Neural cell (in vitro differentiated cells): ENCODE results near the gene ATP2C1. TPM values are rescaled to one million over a fixed set of nuclear protein-coding genes. Genes with fewer than 3 reads are reported as not detected.

ENCODE experiments used
- H2AFZ ChIP-seq: fragments of 200-600, 300-800 bp; sonication (generic), shearing (Covaris generic); 2 replicates; pipeline ENCODE4 v1.6.0; 2014; ENCODE audit warnings: low read depth, mild to moderate bottlenecking, antibody characterized with exemption, low read length, moderate library complexity
- H3F3A ChIP-seq: fragments of 200-600 bp; shearing (Covaris generic); 2 replicates; pipeline ENCODE4 v1.6.1; 2016; ENCODE audit warnings: mild to moderate bottlenecking, moderate library complexity, mixed read lengths, antibody characterized with exemption, low read length; ENCODE audit not compliant: insufficient read depth, poor library complexity, severe bottlenecking
- H3K27ac ChIP-seq: fragments of 200-600, 300-800 bp; sonication (generic), shearing (Covaris generic); 2 replicates; pipeline ENCODE4 v1.5.1; 2014; ENCODE audit warnings: mild to moderate bottlenecking, low read length, moderate library complexity
- H3K27me3 ChIP-seq: fragments of 300-800, 200-600 bp; sonication (generic), shearing (Covaris generic); 2 replicates; pipeline ENCODE4 v1.6.0; 2014; ENCODE audit warnings: mild to moderate bottlenecking, low read depth, low read length, moderate library complexity; ENCODE audit not compliant: insufficient read depth
- H3K36me3 ChIP-seq: fragments of 300-800, 200-600 bp; sonication (generic), shearing (Covaris generic); 2 replicates; pipeline ENCODE4 v1.5.1; 2014; ENCODE audit warnings: mild to moderate bottlenecking, antibody characterized with exemption, low read length, moderate library complexity; ENCODE audit not compliant: insufficient read depth
- H3K4me2 ChIP-seq: fragments of 300-800, 200-600 bp; sonication (generic), shearing (Covaris generic); 2 replicates; pipeline ENCODE4 v1.6.0; 2014; ENCODE audit warnings: mild to moderate bottlenecking, low read length
- H3K4me3 ChIP-seq: fragments of 300-800, 200-600 bp; sonication (generic), shearing (Covaris generic); 2 replicates; pipeline ENCODE4 v1.5.1; 2014; ENCODE audit warnings: mild to moderate bottlenecking, low read length, moderate library complexity
- H3K79me2 ChIP-seq: fragments of 200-600 bp; shearing (Covaris generic); replicated peaks from 2 replicates; pipeline ENCODE4 v1.6.0; 2014; ENCODE audit warnings: mild to moderate bottlenecking, low read length, moderate library complexity; ENCODE audit not compliant: insufficient read depth
- H3K9ac ChIP-seq: fragments of 300-800, 200-600 bp; sonication (generic), shearing (Covaris generic); 2 replicates; pipeline ENCODE4 v1.6.1; 2016; ENCODE audit warnings: mild to moderate bottlenecking, low read length, mixed read lengths
- H3K9me2 ChIP-seq: fragments of 200-600 bp; shearing (Covaris generic); 2 replicates; pipeline ENCODE4 v1.6.1; 2016; ENCODE audit warnings: mild to moderate bottlenecking, low read length, mixed read lengths; ENCODE audit not compliant: insufficient read depth
- H3K9me3 ChIP-seq: fragments of 200-600, 300-800 bp; sonication (generic), shearing (Covaris generic); 2 replicates; pipeline ENCODE4 v1.6.1; 2016; ENCODE audit warnings: mild to moderate bottlenecking, mixed run types, low read length, moderate library complexity, mixed read lengths
- H4K20me1 ChIP-seq: fragments of 200-600 bp; shearing (Covaris generic); 2 replicates; pipeline ENCODE4 v1.6.1; 2016; ENCODE audit warnings: mild to moderate bottlenecking, mixed run types; ENCODE audit not compliant: insufficient read depth
- CTCF ChIP-seq: fragments of 450-650 bp; IDR thresholded peaks from 2 replicates; pipeline ENCODE4 v1.5.1; 2014; ENCODE audit warnings: antibody characterized with exemption, mild to moderate bottlenecking, moderate library complexity; ENCODE audit not compliant: poor library complexity, severe bottlenecking
- EP300 ChIP-seq: fragments of 450-650 bp; conservative IDR thresholded peaks from 2 replicates; pipeline ENCODE4 v1.6.1; 2014; ENCODE audit warnings: antibody characterized with exemption, mild to moderate bottlenecking, moderate library complexity; ENCODE audit not compliant: poor library complexity, severe bottlenecking
- EZH2 ChIP-seq: fragments of 200-600, 300-800 bp; shearing (Covaris generic), sonication (generic); IDR thresholded peaks from 2 replicates; pipeline ENCODE4 v1.6.1; 2014; ENCODE audit warnings: antibody characterized with exemption, low read length, borderline replicate concordance, mild to moderate bottlenecking; ENCODE audit not compliant: insufficient read depth, poor library complexity, severe bottlenecking
- MXI1 ChIP-seq: fragments of 450-650 bp; conservative IDR thresholded peaks from 2 replicates; pipeline ENCODE4 v1.6.1; 2014; ENCODE audit warnings: antibody characterized with exemption, mild to moderate bottlenecking; ENCODE audit not compliant: poor library complexity, severe bottlenecking
- POLR2AphosphoS5 ChIP-seq: IDR thresholded peaks from 2 replicates; pipeline ENCODE4 v1.6.1; 2012
- RAD21 ChIP-seq: fragments of 450-650 bp; conservative IDR thresholded peaks from 2 replicates; pipeline ENCODE4 v1.6.1; 2014; ENCODE audit warnings: antibody characterized with exemption, mild to moderate bottlenecking, moderate library complexity
- REST ChIP-seq: IDR thresholded peaks from 2 replicates; pipeline ENCODE4 v1.6.1; 2012; ENCODE audit warnings: borderline replicate concordance
- SMC3 ChIP-seq: fragments of 450-650 bp; conservative IDR thresholded peaks from 2 replicates; pipeline ENCODE4 v1.6.1; 2014; ENCODE audit warnings: antibody characterized with exemption, mild to moderate bottlenecking, moderate library complexity; ENCODE audit not compliant: poor library complexity
- TAF1 ChIP-seq: IDR thresholded peaks from 2 replicates; pipeline ENCODE4 v1.6.1; 2012; ENCODE audit warnings: low read depth
- polyA plus RNA-seq: library from polyadenylated mRNA; depleted of rRNA; stranded (reverse); fragments of >200 nt; gene quantifications from 2 replicates; pipeline ENCODE4 v1.2.3, GENCODE V29; 2014

Gene ATP2C1
- polyA plus RNA-seq, 1 donor from 2014 or later, result 134 TPM

- H3K4me3 ChIP-seq, result no peak overlapping the region
- H3K27me3 ChIP-seq, result no peaks in the 10 kb centered on the region
- H3F3A ChIP-seq, result no peaks in the 10 kb centered on the region
- H2AFZ ChIP-seq, result no peak overlapping the region
- no peak for TF ChIP-seq RAD21
- H3K36me3 ChIP-seq, result peaks cover 8% of the 10 kb centered on the region
- H3K27ac ChIP-seq, result no peak overlapping the region
- H3K9ac ChIP-seq, result no peak overlapping the region
- H4K20me1 ChIP-seq, result no peaks in the 10 kb centered on the region
- no peaks in the 10 kb centered on the region for H3K9me3 ChIP-seq
- no peaks in the 10 kb centered on the region for H3K79me2 ChIP-seq
- no peaks in the 10 kb centered on the region for H3K9me2 ChIP-seq
- H3K4me2 ChIP-seq, result no peak overlapping the region
Measured at GRCh38 chr3:130935761-130936492, 42.0 kb downstream of the ATP2C1 start.

GRCh38 chr3:130939753-130940152 lies 45.9 kb downstream of the ATP2C1 start:
- Histone ChIP-seq H3K4me3 (no peak overlapping the region), H3K27ac (no peak overlapping the region), H3F3A (no peaks in the 10 kb centered on the region), H3K9me3 (no peaks in the 10 kb centered on the region), H3K79me2 (no peaks in the 10 kb centered on the region), H3K36me3 (no peaks in the 10 kb centered on the region), H3K4me2 (no peak overlapping the region), H3K9me2 (no peaks in the 10 kb centered on the region), H2AFZ (no peak overlapping the region), H3K27me3 (no peaks in the 10 kb centered on the region), H3K9ac (no peak overlapping the region), H4K20me1 (no peaks in the 10 kb centered on the region)
- TF ChIP-seq EZH2, result no peak
- TF ChIP-seq POLR2AphosphoS5, result no peak
- TF ChIP-seq TAF1, result no peak
- no peak for TF ChIP-seq RAD21
- TF ChIP-seq MXI1, result no peak
- TF ChIP-seq REST, result no peak

GRCh38 chr3:130941793-130942192 lies 47.9 kb downstream of the ATP2C1 start:
- no peaks in the 10 kb centered on the region for H4K20me1 ChIP-seq
- TF ChIP-seq REST, result no peak
- TF ChIP-seq EZH2, result no peak
- no peak for TF ChIP-seq SMC3
- no peak for TF ChIP-seq RAD21
- TF ChIP-seq EP300, result no peak
- TF ChIP-seq MXI1, result no peak
- no peak for TF ChIP-seq TAF1
- TF ChIP-seq CTCF, result no peak
- TF ChIP-seq POLR2AphosphoS5, result no peak
- no peaks in the 10 kb centered on the region for H3K9me2 ChIP-seq
- no peak overlapping the region for H2AFZ ChIP-seq
- H3F3A ChIP-seq, result no peaks in the 10 kb centered on the region
- H3K27me3 ChIP-seq, result no peaks in the 10 kb centered on the region
- H3K36me3 ChIP-seq, result peaks cover 5% of the 10 kb centered on the region
- no peak overlapping the region for H3K4me3 ChIP-seq
- no peaks in the 10 kb centered on the region for H3K9me3 ChIP-seq
- no peak overlapping the region for H3K27ac ChIP-seq
- no peak overlapping the region for H3K4me2 ChIP-seq
- H3K9ac ChIP-seq, result no peak overlapping the region
- H3K79me2 ChIP-seq, result no peaks in the 10 kb centered on the region
